Gastroesophageal sphincter (tissue), 3 donors: Measurements from ENCODE around the gene OPCML.

Experiments
- POLR2A ChIP-seq, 2 donors: fragments of 450-650 bp; IDR thresholded peaks; one replicate each; pipeline ENCODE4 v1.6.1; 2017; ENCODE audit warnings: antibody characterized with exemption in 2 of 2, mild to moderate bottlenecking in 2 of 2, moderate library complexity in 1 of 2
- TF ChIP-seq, protein P1 (sequence below), 4 experiments: fragments of 200-600 bp in 2 of 4; fragments of 450-650 bp in 2 of 4; sonication (generic) in 1 of 4; IDR thresholded peaks; one replicate each; pipeline ENCODE4 v1.5.1; 2017 to 2019; ENCODE audit warnings: antibody characterized with exemption in 4 of 4, mild to moderate bottlenecking in 2 of 4, moderate library complexity in 2 of 4

- TF ChIP-seq, protein P1, sequence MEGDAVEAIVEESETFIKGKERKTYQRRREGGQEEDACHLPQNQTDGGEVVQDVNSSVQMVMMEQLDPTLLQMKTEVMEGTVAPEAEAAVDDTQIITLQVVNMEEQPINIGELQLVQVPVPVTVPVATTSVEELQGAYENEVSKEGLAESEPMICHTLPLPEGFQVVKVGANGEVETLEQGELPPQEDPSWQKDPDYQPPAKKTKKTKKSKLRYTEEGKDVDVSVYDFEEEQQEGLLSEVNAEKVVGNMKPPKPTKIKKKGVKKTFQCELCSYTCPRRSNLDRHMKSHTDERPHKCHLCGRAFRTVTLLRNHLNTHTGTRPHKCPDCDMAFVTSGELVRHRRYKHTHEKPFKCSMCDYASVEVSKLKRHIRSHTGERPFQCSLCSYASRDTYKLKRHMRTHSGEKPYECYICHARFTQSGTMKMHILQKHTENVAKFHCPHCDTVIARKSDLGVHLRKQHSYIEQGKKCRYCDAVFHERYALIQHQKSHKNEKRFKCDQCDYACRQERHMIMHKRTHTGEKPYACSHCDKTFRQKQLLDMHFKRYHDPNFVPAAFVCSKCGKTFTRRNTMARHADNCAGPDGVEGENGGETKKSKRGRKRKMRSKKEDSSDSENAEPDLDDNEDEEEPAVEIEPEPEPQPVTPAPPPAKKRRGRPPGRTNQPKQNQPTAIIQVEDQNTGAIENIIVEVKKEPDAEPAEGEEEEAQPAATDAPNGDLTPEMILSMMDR (IDR thresholded peaks at IDR 0.05) = no peak
- TF ChIP-seq POLR2A (IDR thresholded peaks at IDR 0.05) = no peak
Observed at GRCh38 chr11:132876239-132876638, 656.1 kb downstream of the OPCML start.
